MM.1S (cell line): ENCODE data around the gene ZC3H8.

Experiments used
- DNase-seq: peaks from one replicate; pipeline ENCODE4 v3.0.0-alpha.2; 2015
- H2AFZ ChIP-seq: fragments of 300-600 bp; sonication (generic); 2 replicates; pipeline ENCODE4 v1.6.0; 2016; ENCODE audit warnings: antibody characterized with exemption, low read length
- H3F3A ChIP-seq: fragments of 300-600 bp; sonication (generic); 2 replicates; pipeline ENCODE4 v1.6.1; 2016; ENCODE audit warnings: mild to moderate bottlenecking, antibody characterized with exemption, low read length, moderate library complexity, mixed read lengths; ENCODE audit not compliant: insufficient read depth
- H3K27ac ChIP-seq: fragments of 300-600 bp; sonication (generic); 2 replicates; pipeline ENCODE4 v1.5.1; 2016; ENCODE audit warnings: mild to moderate bottlenecking, low read length
- H3K27me3 ChIP-seq: fragments of 300-600 bp; sonication (generic); replicated peaks from 2 replicates; pipeline ENCODE4 v1.6.0; 2016; ENCODE audit warnings: low read length; ENCODE audit not compliant: insufficient read depth
- H3K36me3 ChIP-seq: fragments of 300-600 bp; sonication (generic); replicated peaks from 2 replicates; pipeline ENCODE4 v1.6.1; 2016; ENCODE audit warnings: mild to moderate bottlenecking, low read length, mixed read lengths; ENCODE audit not compliant: insufficient read depth
- H3K4me1 ChIP-seq: fragments of 300-600 bp; sonication (generic); 2 replicates; pipeline ENCODE4 v1.6.1; 2016; ENCODE audit warnings: low read length, mixed read lengths
- H3K4me2 ChIP-seq: fragments of 300-600 bp; sonication (generic); 2 replicates; pipeline ENCODE4 v1.6.0; 2016; ENCODE audit warnings: low read depth, low read length
- H3K4me3 ChIP-seq: fragments of 300-600 bp; sonication (generic); 2 replicates; pipeline ENCODE4 v1.5.1; 2016; ENCODE audit warnings: low read length, mixed read lengths
- H3K79me2 ChIP-seq: fragments of 300-600 bp; sonication (generic); 2 replicates; pipeline ENCODE4 v1.6.1; 2016; ENCODE audit warnings: mixed run types, low read length, mixed read lengths
- H3K9ac ChIP-seq: fragments of 300-600 bp; sonication (generic); 2 replicates; pipeline ENCODE4 v1.6.1; 2016; ENCODE audit warnings: low read length, mixed read lengths
- H3K9me2 ChIP-seq: fragments of 300-600 bp; sonication (generic); replicated peaks from 2 replicates; pipeline ENCODE4 v1.6.1; 2016; ENCODE audit warnings: mild to moderate bottlenecking, low read length, mixed read lengths; ENCODE audit not compliant: insufficient read depth
- H3K9me3 ChIP-seq: fragments of 300-600 bp; sonication (generic); replicated peaks from 2 replicates; pipeline ENCODE4 v1.6.1; 2016; ENCODE audit warnings: mild to moderate bottlenecking, low read length, mixed read lengths; ENCODE audit not compliant: insufficient read depth
- H4K20me1 ChIP-seq: fragments of 300-600 bp; sonication (generic); 2 replicates; pipeline ENCODE4 v1.6.1; 2016; ENCODE audit warnings: mild to moderate bottlenecking, low read length, moderate library complexity, mixed read lengths; ENCODE audit not compliant: insufficient read depth
- CTCF ChIP-seq: fragments of 300-600 bp; sonication (generic); IDR thresholded peaks from 2 replicates; pipeline ENCODE4 v1.5.1; 2016; ENCODE audit warnings: antibody characterized with exemption, low read length, mixed read lengths
- EZH2 ChIP-seq: fragments of 300-600 bp; sonication (generic); optimal IDR thresholded peaks from 2 replicates; pipeline ENCODE3; 2017; ENCODE audit warnings: low read depth, mild to moderate bottlenecking, antibody characterized with exemption, low read length, mixed read lengths
- EZH2phosphoT487 ChIP-seq: fragments of 300-600 bp; sonication (generic); IDR thresholded peaks from 2 replicates; pipeline ENCODE4 v1.6.1; 2018; ENCODE audit warnings: antibody characterized with exemption, low read length

Gene ZC3H8

GRCh38 chr2:112162956-112163355 lies 91.9 kb downstream of the ZC3H8 start:
- DNase-seq: no peak
- H2AFZ ChIP-seq: no peak overlapping the region
- no peaks in the 10 kb centered on the region for H3K9me3 ChIP-seq
- no peaks in the 10 kb centered on the region for H3K4me1 ChIP-seq
- H4K20me1 ChIP-seq: no peaks in the 10 kb centered on the region
- H3K27me3 ChIP-seq: no peaks in the 10 kb centered on the region
- no peak overlapping the region for H3K4me2 ChIP-seq
- no peak overlapping the region for H3K27ac ChIP-seq
- H3F3A ChIP-seq: no peaks in the 10 kb centered on the region
- no peaks in the 10 kb centered on the region for H3K79me2 ChIP-seq
- no peaks in the 10 kb centered on the region for H3K36me3 ChIP-seq
- no peak overlapping the region for H3K9ac ChIP-seq
- H3K4me3 ChIP-seq: no peak overlapping the region
- H3K9me2 ChIP-seq: no peaks in the 10 kb centered on the region
- TF ChIP-seq CTCF (no peak), EZH2 (no peak), EZH2phosphoT487 (no peak)

GRCh38 chr2:112162341-112162740 lies 92.5 kb downstream of the ZC3H8 start:
- H3K4me1 ChIP-seq: no peaks in the 10 kb centered on the region
- no peaks in the 10 kb centered on the region for H3K9me2 ChIP-seq
- H3K36me3 ChIP-seq: no peaks in the 10 kb centered on the region
- H3K27ac ChIP-seq: no peak overlapping the region
- no peak for DNase-seq
- TF ChIP-seq EZH2 (no peak), EZH2phosphoT487 (no peak), CTCF (no peak)
- H3F3A ChIP-seq: no peaks in the 10 kb centered on the region
- H3K4me2 ChIP-seq: no peak overlapping the region
- no peaks in the 10 kb centered on the region for H3K27me3 ChIP-seq
- H3K79me2 ChIP-seq: no peaks in the 10 kb centered on the region
- no peaks in the 10 kb centered on the region for H4K20me1 ChIP-seq
- H3K9me3 ChIP-seq: no peaks in the 10 kb centered on the region
- no peak overlapping the region for H3K4me3 ChIP-seq
- H2AFZ ChIP-seq: no peak overlapping the region
- no peak overlapping the region for H3K9ac ChIP-seq
